Activated T-cell treated with anti-CD3 and anti-CD28 coated beads, Interleukin-2, amount 50 U/mL, for 72 hours (primary cell): ENCODE measurements around the gene ADRA2C. TPM values are rescaled to one million over a fixed set of nuclear protein-coding genes. Genes with fewer than 3 reads are reported as not detected.

Experiments
- ATAC-seq, 2 donors: fragments of 150-1000 bp; cut with Tn5 transposase; replicated peaks in 1 of 2; 2 replicates each; pipeline ENCODE4 v1.10.0; 2021; ENCODE audit warnings: moderate library complexity in 2 of 2, mild to moderate bottlenecking in 1 of 2
- DNase-seq, 2 donors: peaks; one replicate each; pipeline ENCODE4 v3.0.0; 2021 to 2022; ENCODE audit warnings: mixed read lengths in 1 of 2
- H3K27ac Mint-ChIP-seq: one replicate; pipeline ENCODE4 v1.8.0; 2022; ENCODE audit warnings: mild to moderate bottlenecking, moderate library complexity, mixed read lengths
- H3K27me3 Mint-ChIP-seq: one replicate; pipeline ENCODE4 v1.8.0; 2022; ENCODE audit warnings: low read depth, mixed read lengths
- H3K36me3 Mint-ChIP-seq, 2 donors: one replicate each; pipeline ENCODE4 v1.8.0; 2022; ENCODE audit warnings: mixed read lengths in 2 of 2, mild to moderate bottlenecking in 1 of 2; ENCODE audit not compliant: insufficient read depth in 2 of 2
- H3K4me1 Mint-ChIP-seq: one replicate; pipeline ENCODE4 v1.8.0; 2022; ENCODE audit warnings: low read depth, mixed read lengths
- H3K4me3 Mint-ChIP-seq, 2 donors: one replicate each; pipeline ENCODE4 v1.8.0; 2022; ENCODE audit warnings: mild to moderate bottlenecking in 2 of 2, mixed read lengths in 2 of 2, moderate library complexity in 2 of 2
- H3K9me3 Mint-ChIP-seq, 2 donors: one replicate each; pipeline ENCODE4 v1.8.0; 2022; ENCODE audit warnings: mixed read lengths in 2 of 2
- total RNA-seq, 2 donors: library from RNA; stranded (reverse); gene quantifications; one replicate each; pipeline ENCODE4 v1.2.3, GENCODE V29; 2022

Gene ADRA2C
- total RNA-seq, 2 donors from 2014 or later, result not detected

DNA sequence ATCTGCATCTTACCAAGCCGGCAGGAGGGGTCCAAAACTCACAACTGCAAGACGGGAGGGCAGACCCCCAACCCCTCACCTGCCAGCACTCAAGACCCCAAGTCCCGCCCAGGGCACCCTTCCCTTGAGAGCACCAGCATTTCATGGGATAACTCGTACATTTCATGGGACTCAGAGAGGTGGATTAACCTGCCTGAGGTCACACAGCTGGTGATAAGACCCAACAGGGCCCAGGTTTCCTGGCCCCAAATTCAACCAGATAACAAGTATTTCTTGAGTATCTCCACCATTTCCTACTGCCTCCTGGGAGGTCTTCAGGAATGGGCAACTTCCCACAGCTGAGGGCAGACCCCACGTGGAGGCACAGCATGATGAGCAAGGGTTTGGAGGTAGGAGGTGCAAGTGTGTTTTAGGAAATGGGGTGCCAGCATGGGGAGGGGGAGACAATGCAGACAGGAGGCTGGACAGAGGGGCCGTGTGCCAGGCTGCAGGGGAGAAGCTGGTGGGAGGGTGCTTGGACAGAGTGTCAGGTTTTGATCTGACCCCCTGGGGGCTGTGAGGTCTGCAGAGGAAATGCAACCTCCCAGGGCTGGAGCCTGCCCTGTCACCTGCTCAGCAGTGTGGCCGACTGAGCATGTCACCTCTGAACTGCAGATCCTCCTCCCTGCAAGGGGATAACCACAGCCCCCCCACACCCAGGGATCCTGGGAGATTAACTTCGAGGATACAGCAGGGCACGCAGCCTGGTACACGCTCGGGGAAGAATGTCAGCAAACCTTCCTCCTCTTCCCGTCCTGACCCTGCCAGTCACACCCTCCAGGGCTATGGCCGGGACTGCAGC, 4.4 kb downstream of the ADRA2C start:
- no peak overlapping the region for H3K4me3 Mint-ChIP-seq
- ATAC-seq, result no peak
- peaks cover 0 to 1% of the 10 kb centered on the region in 2 donors for H3K36me3 Mint-ChIP-seq
- H3K27me3 Mint-ChIP-seq, result peaks cover 6% of the 10 kb centered on the region
- H3K4me1 Mint-ChIP-seq, result peaks cover 5% of the 10 kb centered on the region
- H3K27ac Mint-ChIP-seq, result no peak overlapping the region
- no peaks in the 10 kb centered on the region for H3K9me3 Mint-ChIP-seq
- no peak for DNase-seq

DNA sequence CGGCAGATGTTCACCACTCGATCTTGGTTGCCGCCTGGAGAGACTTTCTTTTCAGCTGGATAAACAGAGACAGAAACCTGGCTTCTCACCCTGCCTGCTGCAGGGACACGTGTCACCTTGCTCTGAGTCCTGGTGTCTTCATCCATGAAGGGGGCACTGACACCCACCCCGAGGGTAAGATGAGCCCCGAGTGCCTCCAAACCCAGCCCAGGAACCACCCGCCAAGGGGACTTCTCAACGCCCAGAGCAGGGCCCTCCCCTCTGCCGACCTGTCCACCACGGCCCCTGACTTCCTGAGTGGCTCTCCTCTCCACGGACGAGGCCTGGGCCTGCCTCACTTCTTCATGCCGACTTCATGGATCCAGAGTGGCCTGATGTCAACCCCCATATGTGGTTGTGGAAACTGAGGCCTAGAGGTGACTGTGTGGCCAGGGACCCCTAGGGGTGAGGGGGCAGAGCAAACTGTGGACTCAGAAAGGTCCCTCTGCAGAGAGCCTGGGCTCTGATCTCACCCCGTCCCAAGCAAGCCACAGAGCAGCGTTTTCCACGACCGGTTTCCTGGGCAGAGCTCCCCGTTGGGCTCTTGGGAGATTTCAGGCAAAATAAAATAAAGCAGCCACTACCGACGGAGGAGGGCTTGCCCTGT, 5.1 kb downstream of the ADRA2C start:
- Mint-ChIP-seq H3K9me3 (no peaks in the 10 kb centered on the region), H3K4me1 (peaks cover 5% of the 10 kb centered on the region), H3K27me3 (peaks cover 6% of the 10 kb centered on the region), H3K4me3 (no peak overlapping the region), H3K36me3 (peaks cover 0 to 1% of the 10 kb centered on the region in 2 donors), H3K27ac (no peak overlapping the region)
- ATAC-seq (no peak), DNase-seq (no peak)

DNA sequence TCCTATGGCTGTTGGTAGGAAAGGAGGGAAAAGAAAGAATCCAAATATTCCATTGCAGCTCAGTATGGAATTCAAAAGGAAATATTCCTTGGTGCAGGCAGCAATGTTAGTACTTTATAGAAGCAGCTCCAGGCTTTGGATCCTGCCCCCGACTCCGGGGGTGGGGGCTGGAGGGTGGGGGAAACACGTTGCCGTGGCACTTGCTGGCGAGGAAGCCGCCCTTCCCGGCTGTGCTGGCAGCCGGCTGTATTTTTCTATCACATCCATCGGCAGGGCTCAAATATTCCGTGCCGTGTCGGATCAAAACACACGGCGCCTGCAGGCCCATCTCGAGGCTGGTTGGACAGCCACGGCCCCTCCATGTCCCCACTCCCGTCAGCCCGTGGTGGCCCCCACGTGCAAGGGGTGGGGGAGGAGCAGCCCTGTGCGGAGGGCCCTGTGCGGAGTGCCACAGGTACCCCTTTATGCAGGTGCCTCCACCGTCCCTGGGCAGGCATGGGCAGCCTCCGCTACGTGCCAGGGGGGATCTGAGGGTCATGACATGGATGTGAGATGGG, 5.8 kb downstream of the ADRA2C start:
- H3K27me3 Mint-ChIP-seq, result peaks cover 6% of the 10 kb centered on the region
- no peak for ATAC-seq
- H3K4me3 Mint-ChIP-seq, result no peak overlapping the region
- H3K9me3 Mint-ChIP-seq, result no peaks in the 10 kb centered on the region
- peaks cover 0 to 1% of the 10 kb centered on the region in 2 donors for H3K36me3 Mint-ChIP-seq
- H3K27ac Mint-ChIP-seq, result no peak overlapping the region
- H3K4me1 Mint-ChIP-seq, result peaks cover 5% of the 10 kb centered on the region
- no peak for DNase-seq

DNA sequence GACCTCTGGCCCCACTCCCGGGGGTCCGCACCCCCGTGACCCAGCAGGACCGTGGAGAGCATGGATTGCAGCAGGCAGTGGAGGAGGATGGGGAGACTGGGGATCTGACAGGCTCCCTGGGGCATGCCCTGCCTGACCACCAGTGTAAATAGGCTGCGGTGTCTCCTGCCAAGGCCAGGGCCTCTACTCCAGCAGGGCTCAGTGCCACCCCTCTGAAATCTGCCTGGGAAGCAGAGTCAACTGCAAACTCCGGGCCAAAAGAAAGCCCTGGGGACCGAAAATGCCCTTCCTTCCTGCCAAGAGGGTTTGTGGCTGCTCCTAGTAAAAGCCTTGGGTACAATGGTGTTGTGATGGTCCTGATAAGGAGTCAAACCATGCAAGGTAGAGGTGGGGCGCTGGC, 6.4 kb downstream of the ADRA2C start:
- no peak overlapping the region for H3K4me3 Mint-ChIP-seq
- no peak overlapping the region for H3K27ac Mint-ChIP-seq
- H3K36me3 Mint-ChIP-seq, result peaks cover 0 to under 1% of the 10 kb centered on the region in 2 donors
- no peak for DNase-seq
- peaks cover 3% of the 10 kb centered on the region for H3K27me3 Mint-ChIP-seq
- no peaks in the 10 kb centered on the region for H3K9me3 Mint-ChIP-seq
- ATAC-seq, result no peak
- H3K4me1 Mint-ChIP-seq, result peaks cover 4% of the 10 kb centered on the region

DNA sequence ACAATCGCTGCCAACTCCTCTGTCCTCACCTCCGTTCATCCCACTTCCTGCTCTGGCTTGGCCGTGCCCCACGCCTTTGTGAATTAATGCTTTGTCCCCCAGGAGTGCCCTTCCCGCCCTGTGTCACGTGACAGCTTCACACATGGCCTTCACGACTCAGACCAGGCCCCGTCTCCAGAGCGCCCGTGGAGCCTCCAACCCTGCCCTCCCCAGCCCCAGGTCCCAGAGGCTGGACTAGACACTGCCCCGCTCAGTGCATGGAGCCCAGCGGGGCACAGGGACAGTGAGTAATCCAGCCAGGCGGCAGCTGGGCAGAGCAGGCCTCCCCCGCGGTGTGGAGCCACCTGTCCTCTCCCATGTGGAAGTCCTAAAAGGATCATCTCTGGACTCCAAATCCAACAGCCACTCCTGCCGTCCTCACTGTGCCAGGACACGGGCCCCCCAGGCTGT, 7.4 kb downstream of the ADRA2C start:
- Mint-ChIP-seq H3K36me3 (no peaks in the 10 kb centered on the region), H3K27ac (no peak overlapping the region), H3K4me1 (no peaks in the 10 kb centered on the region), H3K27me3 (no peaks in the 10 kb centered on the region), H3K9me3 (no peaks in the 10 kb centered on the region), H3K4me3 (no peak overlapping the region)
- DNase-seq (no peak), ATAC-seq (no peak)

DNA sequence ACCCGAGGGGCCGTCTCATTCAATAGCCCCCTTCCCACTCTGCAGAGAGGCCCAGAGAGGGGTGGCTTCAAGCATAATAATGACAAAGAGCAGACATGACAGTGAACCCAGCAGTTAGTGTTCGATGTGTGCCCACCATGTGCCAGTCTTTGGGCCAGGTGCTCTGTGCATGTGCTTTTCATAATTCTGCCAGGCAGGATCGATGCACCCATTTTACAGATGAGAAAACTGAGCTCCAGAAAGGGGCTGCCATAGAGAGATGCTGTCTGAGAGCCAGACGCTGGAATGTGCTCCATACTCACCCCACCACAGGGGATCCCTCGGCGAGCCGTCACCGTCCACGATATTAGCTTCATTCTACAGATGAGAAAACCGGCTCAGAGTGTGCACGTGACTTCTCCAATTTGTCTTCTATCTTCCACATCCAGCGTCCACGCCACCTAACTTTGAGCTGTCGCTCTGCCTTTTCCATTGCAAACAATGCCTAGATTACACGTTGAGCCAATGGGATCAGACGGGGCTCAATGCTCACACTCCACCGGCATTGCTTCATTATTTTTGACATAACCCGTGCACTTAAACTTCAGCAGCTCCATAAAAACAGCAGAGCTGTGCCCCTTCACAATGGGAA, 8.2 kb downstream of the ADRA2C start:
- Mint-ChIP-seq H3K4me3 (no peak overlapping the region), H3K36me3 (no peaks in the 10 kb centered on the region), H3K27ac (no peak overlapping the region), H3K4me1 (no peaks in the 10 kb centered on the region), H3K27me3 (no peaks in the 10 kb centered on the region), H3K9me3 (no peaks in the 10 kb centered on the region)
- no peak for ATAC-seq
- DNase-seq, result no peak

DNA sequence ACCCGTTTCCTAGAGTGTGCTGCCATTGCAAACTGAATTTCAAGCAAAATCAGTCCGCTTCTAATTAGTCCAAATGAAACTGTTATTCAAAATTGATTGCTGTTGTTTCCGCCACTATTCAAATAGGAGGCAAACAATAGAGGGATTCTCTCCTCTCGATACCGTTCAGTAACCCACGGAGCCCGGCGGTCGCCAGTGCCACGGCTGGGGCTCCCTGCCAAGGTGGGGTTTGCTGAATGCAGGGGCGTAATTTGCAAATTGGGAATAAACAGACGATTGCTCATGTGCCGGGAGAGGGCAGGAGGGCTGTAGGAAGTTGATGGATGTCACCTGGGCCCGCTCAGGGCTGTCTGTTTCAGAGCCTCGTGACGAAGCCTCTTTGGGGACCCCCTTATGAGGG, 8.8 kb downstream of the ADRA2C start:
- DNase-seq (no peak), ATAC-seq (no peak)
- no peaks in the 10 kb centered on the region for H3K4me1 Mint-ChIP-seq
- no peak overlapping the region for H3K4me3 Mint-ChIP-seq
- H3K27ac Mint-ChIP-seq, result no peak overlapping the region
- no peaks in the 10 kb centered on the region for H3K27me3 Mint-ChIP-seq
- no peaks in the 10 kb centered on the region for H3K9me3 Mint-ChIP-seq
- H3K36me3 Mint-ChIP-seq, result no peaks in the 10 kb centered on the region

DNA sequence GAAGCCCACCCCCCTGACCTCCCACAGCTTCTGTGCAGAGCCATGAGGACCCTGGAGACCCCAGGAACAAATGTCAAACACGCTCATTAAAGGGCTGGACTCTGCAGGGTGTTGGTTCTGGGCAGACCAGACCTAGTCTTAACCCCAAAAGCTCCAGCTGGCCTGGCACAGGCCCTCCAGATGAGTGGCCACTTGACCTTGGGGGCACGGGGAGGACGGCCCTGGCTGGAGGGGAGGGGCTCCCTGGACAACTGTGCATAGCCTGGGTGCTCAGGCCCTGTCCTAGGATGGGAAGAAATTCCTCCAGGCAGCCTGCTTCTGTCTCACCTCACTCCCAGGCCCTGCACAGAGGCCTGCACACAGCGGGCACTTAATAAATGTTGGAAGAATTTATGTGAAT, 9.4 kb downstream of the ADRA2C start:
- DNase-seq (no peak), ATAC-seq (no peak)
- Mint-ChIP-seq H3K36me3 (no peaks in the 10 kb centered on the region), H3K27ac (no peak overlapping the region), H3K4me3 (no peak overlapping the region), H3K27me3 (no peaks in the 10 kb centered on the region), H3K4me1 (no peaks in the 10 kb centered on the region), H3K9me3 (no peaks in the 10 kb centered on the region)

DNA sequence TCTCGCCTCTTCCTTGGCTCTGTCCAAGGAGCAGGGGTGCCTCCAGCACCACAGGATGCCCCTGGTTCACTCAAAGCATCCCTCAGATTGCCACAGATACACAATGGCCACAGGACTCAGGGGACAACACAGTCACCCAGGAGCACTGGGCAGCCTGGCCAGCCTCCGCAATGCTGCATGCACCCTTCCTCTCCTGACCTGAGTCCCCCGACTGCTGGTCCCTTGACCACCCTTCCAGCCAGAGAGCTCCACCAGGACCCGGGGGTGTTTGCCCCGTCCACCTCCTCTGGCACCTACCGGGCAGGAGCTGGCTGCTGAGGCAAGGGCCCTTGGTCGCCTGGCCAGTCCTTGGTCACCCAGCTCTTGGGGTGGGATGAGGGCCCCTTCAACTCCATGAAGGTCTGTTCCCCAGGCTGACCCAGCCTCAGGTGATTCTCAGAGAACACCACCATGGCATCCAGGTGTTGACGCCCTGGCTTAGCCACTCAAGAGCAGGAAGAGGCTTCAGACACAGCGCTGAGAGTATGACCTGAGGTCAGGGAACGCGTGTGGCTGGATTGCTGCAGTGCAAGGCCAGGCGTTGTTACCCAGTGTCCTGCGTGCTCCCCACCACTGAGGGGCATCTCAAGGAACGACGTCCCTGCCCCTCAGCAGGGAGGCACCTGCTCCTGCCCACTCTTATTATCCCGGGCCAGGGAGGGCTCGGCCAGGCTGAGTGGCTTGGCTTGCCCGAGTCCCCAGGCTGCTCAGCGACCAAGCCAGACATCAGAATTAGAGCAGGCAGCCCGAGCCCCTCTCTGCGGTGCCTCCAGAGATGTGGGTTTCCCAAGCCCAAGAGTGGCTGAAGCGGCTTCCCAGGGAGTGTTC, 10.2 kb downstream of the ADRA2C start:
- ATAC-seq, result no peak
- Mint-ChIP-seq H3K27ac (no peak overlapping the region), H3K36me3 (no peaks in the 10 kb centered on the region)

DNA sequence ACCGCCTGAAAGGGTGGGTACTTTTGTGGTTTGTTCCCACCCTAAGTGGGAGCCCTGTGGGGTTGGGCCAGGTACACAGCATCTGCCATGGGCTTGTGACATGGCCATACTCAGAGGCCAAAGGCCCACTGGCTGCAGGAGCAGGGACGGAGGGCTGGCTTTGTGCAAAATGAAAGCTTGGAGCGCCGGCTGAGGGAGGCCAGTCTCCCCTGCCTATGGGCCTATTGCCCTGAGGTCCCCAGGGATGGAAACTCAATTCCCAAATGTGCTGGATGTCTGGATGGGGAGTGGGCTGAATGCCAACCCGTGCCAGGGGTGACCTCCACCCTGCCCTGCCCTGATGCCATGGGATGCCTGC, 10.8 kb downstream of the ADRA2C start:
- no peak overlapping the region for H3K27ac Mint-ChIP-seq

More for the DNA sequence above, 10.2 kb downstream of the ADRA2C start:
- Mint-ChIP-seq H3K9me3 (peaks cover 2 to 3% of the 10 kb centered on the region in 2 donors), H3K4me1 (no peaks in the 10 kb centered on the region), H3K4me3 (no peak overlapping the region), H3K27me3 (no peaks in the 10 kb centered on the region)
- DNase-seq, result no peak

DNA sequence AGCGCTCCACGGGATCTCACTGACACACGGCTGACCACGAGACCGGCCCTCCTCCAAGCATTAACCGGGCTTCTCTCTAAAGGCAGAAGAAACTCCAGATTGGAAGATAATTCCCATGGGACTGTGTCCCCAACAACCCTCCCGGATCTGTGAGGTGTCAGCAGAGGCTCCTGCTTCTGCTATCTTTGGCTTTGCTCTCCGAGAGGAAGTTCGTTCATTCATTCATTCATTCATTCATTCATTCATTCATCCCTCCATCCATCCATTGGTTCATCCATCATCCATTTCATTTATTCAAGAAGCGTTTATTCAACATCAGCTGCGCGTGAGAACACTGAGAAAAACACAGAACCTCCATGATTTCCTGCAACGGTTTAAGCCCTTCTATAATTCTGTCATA, 11.5 kb downstream of the ADRA2C start:
- Mint-ChIP-seq H3K27me3 (no peaks in the 10 kb centered on the region), H3K36me3 (no peaks in the 10 kb centered on the region), H3K4me3 (no peak overlapping the region), H3K27ac (no peak overlapping the region), H3K9me3 (peaks cover 2 to 3% of the 10 kb centered on the region in 2 donors), H3K4me1 (no peaks in the 10 kb centered on the region)
- ATAC-seq (no peak), DNase-seq (no peak)

More for the DNA sequence above, 10.8 kb downstream of the ADRA2C start:
- ATAC-seq (no peak), DNase-seq (no peak)
- Mint-ChIP-seq H3K36me3 (no peaks in the 10 kb centered on the region), H3K9me3 (peaks cover 2 to 3% of the 10 kb centered on the region in 2 donors), H3K4me3 (no peak overlapping the region), H3K27me3 (no peaks in the 10 kb centered on the region), H3K4me1 (no peaks in the 10 kb centered on the region)

DNA sequence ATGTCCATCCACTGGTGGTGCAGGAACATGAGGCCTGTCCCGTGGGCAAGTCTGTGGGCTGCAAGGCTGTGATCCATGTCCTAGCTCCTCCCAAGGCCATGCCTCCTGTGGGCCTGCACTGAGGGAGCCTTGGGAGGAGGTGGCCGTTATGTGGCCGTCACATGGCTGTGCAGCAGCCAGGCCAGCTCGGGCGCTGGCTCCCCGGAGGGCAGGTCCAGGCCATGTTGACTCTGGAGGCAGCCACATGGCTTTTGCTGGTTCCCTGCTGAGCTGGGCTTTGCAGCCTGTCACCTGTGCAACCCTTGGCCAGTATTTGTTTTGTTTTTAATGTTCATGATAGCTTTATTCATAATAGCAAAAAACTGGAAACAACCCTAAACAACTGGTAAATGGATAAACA, 13.3 kb downstream of the ADRA2C start:
- Mint-ChIP-seq H3K4me3 (no peak overlapping the region), H3K4me1 (no peaks in the 10 kb centered on the region), H3K27me3 (no peaks in the 10 kb centered on the region), H3K27ac (no peak overlapping the region), H3K36me3 (no peaks in the 10 kb centered on the region), H3K9me3 (peaks cover 2 to 3% of the 10 kb centered on the region in 2 donors)
- DNase-seq (no peak), ATAC-seq (no peak)
